KMS-11 (cell line): ENCODE results near the gene MEIOB.
"Not testable (repeated sequence)": the region's sequence is repeated elsewhere in the genome, so short reads cannot be mapped to it uniquely, and the experiment has no call there.

Experiments used
- H2AFZ ChIP-seq: fragments of 200-600 bp; sonication (generic); 2 replicates; pipeline ENCODE4 v1.6.1; 2016; ENCODE audit warnings: antibody characterized with exemption, mixed run types, low read depth
- H3K27ac ChIP-seq: fragments of 200-600 bp; sonication (generic); 2 replicates; pipeline ENCODE4 v1.6.1; 2016; ENCODE audit warnings: mild to moderate bottlenecking, mixed run types
- H3K27me3 ChIP-seq: fragments of 200-600 bp; sonication (generic); 2 replicates; pipeline ENCODE4 v1.6.1; 2017; ENCODE audit warnings: mild to moderate bottlenecking, low read depth, mixed run types, moderate library complexity; ENCODE audit not compliant: insufficient read depth
- H3K36me3 ChIP-seq: fragments of 200-600 bp; sonication (generic); 2 replicates; pipeline ENCODE4 v1.6.1; 2017; ENCODE audit warnings: mild to moderate bottlenecking, mixed run types; ENCODE audit not compliant: insufficient read depth
- H3K4me1 ChIP-seq: fragments of 200-600 bp; sonication (generic); 2 replicates; pipeline ENCODE4 v1.6.1; 2016; ENCODE audit warnings: mild to moderate bottlenecking, low read depth, mixed run types; ENCODE audit not compliant: poor library complexity, severe bottlenecking
- H3K4me2 ChIP-seq: fragments of 200-600 bp; sonication (generic); 2 replicates; pipeline ENCODE4 v1.7.0; 2016; ENCODE audit warnings: mild to moderate bottlenecking, mixed run types
- H3K4me3 ChIP-seq: fragments of 200-600 bp; sonication (generic); IDR thresholded peaks from 2 replicates; pipeline ENCODE4 v1.6.1; 2017; ENCODE audit warnings: low read depth, low read length, mixed read lengths; ENCODE audit not compliant: insufficient read depth
- H3K79me2 ChIP-seq: fragments of 200-600 bp; sonication (generic); 2 replicates; pipeline ENCODE4 v1.6.1; 2016; ENCODE audit warnings: low read depth, mixed run types; ENCODE audit not compliant: insufficient read depth
- H3K9ac ChIP-seq: fragments of 200-600 bp; sonication (generic); 2 replicates; pipeline ENCODE4 v1.6.1; 2016; ENCODE audit warnings: mild to moderate bottlenecking, mixed run types
- H4K20me1 ChIP-seq: fragments of 200-600 bp; sonication (generic); 2 replicates; pipeline ENCODE4 v1.6.1; 2016; ENCODE audit warnings: mild to moderate bottlenecking, mixed run types; ENCODE audit not compliant: insufficient read depth
- CTCF ChIP-seq: fragments of 200-600 bp; sonication (generic); conservative IDR thresholded peaks from 2 replicates; pipeline ENCODE4 v1.6.1; 2017; ENCODE audit warnings: low read depth, mild to moderate bottlenecking, antibody characterized with exemption, low read length, moderate library complexity, mixed read lengths

Gene MEIOB

GRCh38 chr16:1876468-1876867 lies 4.5 kb upstream of the MEIOB start:
- no peak overlapping the region for H2AFZ ChIP-seq
- no peak overlapping the region for H3K27ac ChIP-seq
- H3K4me1 ChIP-seq = no peaks in the 10 kb centered on the region
- no peaks in the 10 kb centered on the region for H3K79me2 ChIP-seq
- no peak overlapping the region for H3K4me2 ChIP-seq
- no peak for TF ChIP-seq CTCF
- H3K9ac ChIP-seq = no peak overlapping the region
- H3K36me3 ChIP-seq = no peaks in the 10 kb centered on the region
- no peaks in the 10 kb centered on the region for H4K20me1 ChIP-seq
- no peak overlapping the region for H3K4me3 ChIP-seq
- no peaks in the 10 kb centered on the region; the same call in 1 of the 2 replicates for H3K27me3 ChIP-seq

- H2AFZ ChIP-seq, H3K4me3 ChIP-seq, H4K20me1 ChIP-seq, H3K36me3 ChIP-seq, H3K79me2 ChIP-seq, H3K27me3 ChIP-seq, H3K27ac ChIP-seq, H3K4me1 ChIP-seq, H3K9ac ChIP-seq, H3K4me2 ChIP-seq: not testable (repeated sequence)
Measured at GRCh38 chr16:1876066-1876465, 4.1 kb upstream of the MEIOB start.

- no peak for TF ChIP-seq CTCF
- Histone ChIP-seq H3K4me2 (no peak overlapping the region), H3K79me2 (no peaks in the 10 kb centered on the region), H3K27me3 (no peaks in the 10 kb centered on the region; the same call in 1 of the 2 replicates), H3K36me3 (no peaks in the 10 kb centered on the region), H3K4me1 (no peaks in the 10 kb centered on the region), H3K4me3 (no peak overlapping the region), H3K27ac (no peak overlapping the region), H4K20me1 (no peaks in the 10 kb centered on the region), H3K9ac (no peak overlapping the region), H2AFZ (no peak overlapping the region)
Measured at GRCh38 chr16:1874854-1875253, 2.9 kb upstream of the MEIOB start.

GRCh38 chr16:1870365-1871082 lies 1.4 kb downstream of the MEIOB start:
- H3K36me3 ChIP-seq = no peaks in the 10 kb centered on the region
- H3K27ac ChIP-seq = no peak overlapping the region
- H3K4me3 ChIP-seq = no peak overlapping the region
- H4K20me1 ChIP-seq = no peaks in the 10 kb centered on the region
- no peak overlapping the region for H3K9ac ChIP-seq
- H2AFZ ChIP-seq = no peak overlapping the region
- H3K4me2 ChIP-seq = no peak overlapping the region
- no peak for TF ChIP-seq CTCF
- H3K4me1 ChIP-seq = peaks cover 23% of the 10 kb centered on the region
- no peaks in the 10 kb centered on the region for H3K79me2 ChIP-seq
- no peaks in the 10 kb centered on the region; the same call in 1 of the 2 replicates for H3K27me3 ChIP-seq

GRCh38 chr16:1865902-1866690 lies 5.9 kb downstream of the MEIOB start:
- Histone ChIP-seq H3K4me1 (peaks cover 29% of the 10 kb centered on the region), H3K27ac (no peak overlapping the region), H2AFZ (no peak overlapping the region), H3K79me2 (no peaks in the 10 kb centered on the region), H3K4me3 (no peak overlapping the region), H4K20me1 (no peaks in the 10 kb centered on the region), H3K27me3 (peaks cover 2% of the 10 kb centered on the region; the same call in 1 of the 2 replicates), H3K9ac (no peak overlapping the region), H3K36me3 (no peaks in the 10 kb centered on the region), H3K4me2 (peak overlapping the region; percentile 11; the same call in 1 of the 2 replicates)
- no peak for TF ChIP-seq CTCF
